Fibroblast of lung (primary cell): ENCODE results near the gene HPS3. TPM values are rescaled to one million over a fixed set of nuclear protein-coding genes. Genes with fewer than 3 reads are reported as not detected.

Experiments
- DNase-seq, 2 donors: peaks; one replicate each; pipeline versions ENCODE4 v3.0.0 to v3.0.0-alpha.2; 2010; ENCODE audit warnings: low read depth in 2 of 2
- H2AFZ ChIP-seq: 2 replicates; pipeline ENCODE4 v1.5.1; 2012; ENCODE audit warnings: low read length, control low read depth, inconsistent platforms
- H3K27ac ChIP-seq: 2 replicates; pipeline ENCODE4 v1.5.1; 2011; ENCODE audit warnings: low read length, control low read depth; ENCODE audit not compliant: insufficient read depth
- H3K27me3 ChIP-seq: 2 replicates; pipeline ENCODE4 v1.5.1; 2011; ENCODE audit warnings: mild to moderate bottlenecking, low read length; ENCODE audit not compliant: control insufficient read depth, insufficient read depth
- H3K36me3 ChIP-seq: 2 replicates; pipeline ENCODE4 v1.5.1; 2011; ENCODE audit warnings: low read length; ENCODE audit not compliant: control insufficient read depth, insufficient read depth
- H3K4me1 ChIP-seq: 2 replicates; pipeline ENCODE4 v1.5.1; 2011; ENCODE audit warnings: low read length; ENCODE audit not compliant: control insufficient read depth, insufficient read depth; ENCODE audit errors: extremely low read depth
- H3K4me2 ChIP-seq: 2 replicates; pipeline ENCODE4 v1.5.1; 2011; ENCODE audit warnings: low read length, control low read depth; ENCODE audit not compliant: insufficient read depth; ENCODE audit errors: extremely low read depth
- H3K4me3 ChIP-seq, 4 experiments: fragments of 200-600 bp in 1 of 4; sonication (generic) in 1 of 4; replicated peaks in 1 of 4; 2 replicates each; pipeline ENCODE4 v1.5.1; 2011 to 2016; ENCODE audit warnings: low read length in 4 of 4, low read depth in 3 of 4, mild to moderate bottlenecking in 3 of 4, control low read depth in 2 of 4, inconsistent platforms in 1 of 4, mixed read lengths in 1 of 4; ENCODE audit not compliant: insufficient read depth in 1 of 4; ENCODE audit errors: control extremely low read depth in 1 of 4
- H3K79me2 ChIP-seq: 2 replicates; pipeline ENCODE4 v1.5.1; 2012; ENCODE audit warnings: mild to moderate bottlenecking, low read length, inconsistent platforms; ENCODE audit not compliant: control insufficient read depth, insufficient read depth
- H3K9ac ChIP-seq: 2 replicates; pipeline ENCODE4 v1.5.1; 2011; ENCODE audit warnings: mild to moderate bottlenecking, low read length, control low read depth; ENCODE audit not compliant: insufficient read depth
- H3K9me3 ChIP-seq: 2 replicates; pipeline ENCODE4 v1.5.1; 2012; ENCODE audit warnings: low read depth, low read length; ENCODE audit not compliant: control insufficient read depth, insufficient read depth
- H4K20me1 ChIP-seq: 2 replicates; pipeline ENCODE4 v1.5.1; 2011; ENCODE audit warnings: low read length; ENCODE audit not compliant: control insufficient read depth, insufficient read depth; ENCODE audit errors: extremely low read depth
- CTCF ChIP-seq, 2 donors: IDR thresholded peaks in 1 of 2; conservative IDR thresholded peaks in 1 of 2; 1 replicate in 1 of 2; 2 replicates in 1 of 2; pipeline ENCODE4 v1.5.1; 2011 to 2012; ENCODE audit warnings: low read length in 2 of 2, control low read depth in 1 of 2, inconsistent platforms in 1 of 2, low read depth in 1 of 2, mild to moderate bottlenecking in 1 of 2
- EZH2 ChIP-seq: IDR thresholded peaks from 2 replicates; pipeline ENCODE4 v1.5.1; 2012; ENCODE audit warnings: low read length, control low read depth, mild to moderate bottlenecking; ENCODE audit errors: missing control alignments
- polyA plus RNA-seq, 2 donors: library from polyadenylated mRNA; depleted of rRNA in 1 of 2; stranded (reverse) in 1 of 2; unstranded in 1 of 2; fragments of >200 nt; gene quantifications; 2 replicates each; pipeline ENCODE4 v1.2.1, GENCODE V29; 2011 to 2012; ENCODE audit warnings: missing spikeins in 1 of 2
- total RNA-seq: library from RNA; depleted of rRNA; stranded (reverse); fragments of >200 nt; gene quantifications from 2 replicates; pipeline ENCODE4 v1.2.1, GENCODE V29; 2014

HPS3 gene
- total and polyA plus RNA-seq, 2 donors (not counting 1 experiment from before 2014, with no cell fraction given), result 31.0 to 33.4 TPM

- H3K4me3 ChIP-seq, result peak overlapping the region in 1 of 4 experiments; percentile 80
- peaks cover 35% of the 10 kb centered on the region for H3K79me2 ChIP-seq
- no peaks in the 10 kb centered on the region for H3K9me3 ChIP-seq
- no peak for DNase-seq
- H2AFZ ChIP-seq, result no peak overlapping the region
- H3K9ac ChIP-seq, result no peak overlapping the region
- H3K4me2 ChIP-seq, result peak overlapping the region; percentile 88
- H3K27ac ChIP-seq, result no peak overlapping the region
- H4K20me1 ChIP-seq, result no peaks in the 10 kb centered on the region
- H3K36me3 ChIP-seq, result no peaks in the 10 kb centered on the region
- TF ChIP-seq EZH2, result no peak
- no peak for TF ChIP-seq CTCF (conservative IDR thresholded peaks at IDR 0.05 in 1 of 2, IDR thresholded peaks at IDR 0.05 in 1 of 2; ENCODE audit: low read depth in 1 of 2, low read length in 2 of 2)
- no peaks in the 10 kb centered on the region for H3K4me1 ChIP-seq
- no peaks in the 10 kb centered on the region for H3K27me3 ChIP-seq
Measured at GRCh38 chr3:149131589-149131988, 2.2 kb downstream of the HPS3 start.

- no peak for TF ChIP-seq EZH2
- no peak for TF ChIP-seq CTCF (conservative IDR thresholded peaks at IDR 0.05 in 1 of 2, IDR thresholded peaks at IDR 0.05 in 1 of 2; ENCODE audit: low read depth in 1 of 2, low read length in 2 of 2)
- Histone ChIP-seq H3K27me3 (no peaks in the 10 kb centered on the region), H2AFZ (no peak overlapping the region), H3K79me2 (peaks cover 39% of the 10 kb centered on the region), H3K9ac (no peak overlapping the region), H4K20me1 (no peaks in the 10 kb centered on the region), H3K4me3 (no peak overlapping the region), H3K9me3 (no peaks in the 10 kb centered on the region), H3K36me3 (no peaks in the 10 kb centered on the region), H3K4me2 (no peak overlapping the region), H3K27ac (no peak overlapping the region), H3K4me1 (no peaks in the 10 kb centered on the region)
- DNase-seq, result peak; percentile 14 to 70
Measured at GRCh38 chr3:149134575-149134974, 5.1 kb downstream of the HPS3 start.

GRCh38 chr3:149142682-149143081, 13.2 kb downstream of the HPS3 start:
- no peak overlapping the region for H3K9ac ChIP-seq
- H3K27me3 ChIP-seq, result no peaks in the 10 kb centered on the region
- peaks cover 6% of the 10 kb centered on the region for H3K36me3 ChIP-seq
- no peak overlapping the region for H2AFZ ChIP-seq
- DNase-seq, result no peak
- no peak for TF ChIP-seq EZH2
- no peak for TF ChIP-seq CTCF (conservative IDR thresholded peaks at IDR 0.05 in 1 of 2, IDR thresholded peaks at IDR 0.05 in 1 of 2; ENCODE audit: low read depth in 1 of 2, low read length in 2 of 2)
- H3K4me2 ChIP-seq, result no peak overlapping the region
- H4K20me1 ChIP-seq, result no peaks in the 10 kb centered on the region
- peaks cover 2% of the 10 kb centered on the region for H3K79me2 ChIP-seq
- H3K27ac ChIP-seq, result no peak overlapping the region
- no peak overlapping the region for H3K4me3 ChIP-seq
- no peaks in the 10 kb centered on the region for H3K9me3 ChIP-seq
- no peaks in the 10 kb centered on the region for H3K4me1 ChIP-seq
